Measurements from ENCODE around the gene DNAJC27. TPM values are rescaled to one million over a fixed set of nuclear protein-coding genes. Genes with fewer than 3 reads are reported as not detected.

DNAJC27 gene
- total RNA-seq, 1 experiment from 2014 or later, result 5.1 TPM

GRCh38 chr2:24929230-24929629 is 42.5 kb downstream of the DNAJC27 start:
- H3F3A ChIP-seq (ENCODE audit: insufficient read depth, low read depth), result no peaks in the 10 kb centered on the region
- H3K9me2 ChIP-seq (ENCODE audit: insufficient read depth), result no peaks in the 10 kb centered on the region
- no peaks in the 10 kb centered on the region for H3K4me1 ChIP-seq (replicated peaks; ENCODE audit: insufficient read depth)
- ChIA-PET POLR2A (ENCODE audit: unreplicated experiment) (no interaction called here), CTCF (no interaction called here)
- BruUV-seq (replicated peaks), result no TSS peak
- H3K4me3 ChIP-seq, result no peak overlapping the region
- intact Hi-C loops (cut with micrococcal nuclease; ENCODE audit: unreplicated experiment), result no loop called here
- H3K27me3 ChIP-seq (ENCODE audit: insufficient read depth, low read depth), result no peaks in the 10 kb centered on the region
- H3K4me2 ChIP-seq, result no peak overlapping the region
- TF ChIP-seq EZH2 (IDR thresholded peaks at IDR 0.05; ENCODE audit: low read depth) (no peak), CTCF (conservative IDR thresholded peaks at IDR 0.05) (no peak)
- H3K36me3 ChIP-seq (ENCODE audit: low read depth), result no peaks in the 10 kb centered on the region
- no peaks in the 10 kb centered on the region for H3K79me2 ChIP-seq (ENCODE audit: low read depth)
- DNase-seq, result no peak
- no peak overlapping the region for H3K27ac ChIP-seq
- no peaks in the 10 kb centered on the region for H3K9me3 ChIP-seq (ENCODE audit: insufficient read depth, low read depth)
- no peak overlapping the region for H2AFZ ChIP-seq
- no peaks in the 10 kb centered on the region for H4K20me1 ChIP-seq (ENCODE audit: insufficient read depth)

GRCh38 chr2:24928036-24928435 is 43.7 kb downstream of the DNAJC27 start:
- H3K27me3 ChIP-seq (ENCODE audit: insufficient read depth, low read depth), result no peaks in the 10 kb centered on the region
- ChIA-PET CTCF (no interaction called here), POLR2A (ENCODE audit: unreplicated experiment) (no interaction called here)
- H3K9me3 ChIP-seq (ENCODE audit: insufficient read depth, low read depth), result no peaks in the 10 kb centered on the region
- no TSS peak for BruUV-seq (replicated peaks)
- no peak overlapping the region for H3K27ac ChIP-seq
- H3K4me3 ChIP-seq, result no peak overlapping the region
- H2AFZ ChIP-seq, result no peak overlapping the region
- no peak for DNase-seq
- H3F3A ChIP-seq (ENCODE audit: insufficient read depth, low read depth), result no peaks in the 10 kb centered on the region
- no peak for TF ChIP-seq EZH2 (IDR thresholded peaks at IDR 0.05; ENCODE audit: low read depth)
- no peak for TF ChIP-seq CTCF (conservative IDR thresholded peaks at IDR 0.05)
- no peak overlapping the region for H3K4me2 ChIP-seq
- no peaks in the 10 kb centered on the region for H3K9me2 ChIP-seq (ENCODE audit: insufficient read depth)
- no peaks in the 10 kb centered on the region for H3K4me1 ChIP-seq (replicated peaks; ENCODE audit: insufficient read depth)
- H4K20me1 ChIP-seq (ENCODE audit: insufficient read depth), result no peaks in the 10 kb centered on the region
- no peaks in the 10 kb centered on the region for H3K79me2 ChIP-seq (ENCODE audit: low read depth)
- intact Hi-C loops (cut with micrococcal nuclease; ENCODE audit: unreplicated experiment), result no loop called here
- H3K36me3 ChIP-seq (ENCODE audit: low read depth), result no peaks in the 10 kb centered on the region

GRCh38 chr2:24926602-24927252 is 45.0 kb downstream of the DNAJC27 start:
- Histone ChIP-seq H3K79me2 (ENCODE audit: low read depth) (no peaks in the 10 kb centered on the region), H3K36me3 (ENCODE audit: low read depth) (no peaks in the 10 kb centered on the region), H3K4me3 (no peak overlapping the region), H3K9me3 (ENCODE audit: insufficient read depth, low read depth) (no peaks in the 10 kb centered on the region), H3K9me2 (ENCODE audit: insufficient read depth) (no peaks in the 10 kb centered on the region), H3K27ac (no peak overlapping the region), H4K20me1 (ENCODE audit: insufficient read depth) (no peaks in the 10 kb centered on the region), H3K4me2 (no peak overlapping the region), H2AFZ (no peak overlapping the region), H3K4me1 (replicated peaks; ENCODE audit: insufficient read depth) (no peaks in the 10 kb centered on the region), H3F3A (ENCODE audit: insufficient read depth, low read depth) (no peaks in the 10 kb centered on the region), H3K27me3 (ENCODE audit: insufficient read depth, low read depth) (no peaks in the 10 kb centered on the region)
- no TSS peak for BruUV-seq (replicated peaks)
- TF ChIP-seq CTCF (conservative IDR thresholded peaks at IDR 0.05) (no peak), EZH2 (IDR thresholded peaks at IDR 0.05; ENCODE audit: low read depth) (no peak)
- POLR2A ChIA-PET (ENCODE audit: unreplicated experiment), result no interaction called here
- intact Hi-C loops (cut with micrococcal nuclease; ENCODE audit: unreplicated experiment), result no loop called here
- no peak for DNase-seq
- CTCF ChIA-PET, result no interaction called here
